WI38 (cell line): ENCODE measurements around the gene WDR83.

Source experiments
- H3K4me3 ChIP-seq: 2 replicates; pipeline ENCODE4 v1.5.1; 2011; ENCODE audit warnings: low read depth, mild to moderate bottlenecking, control low read depth, low read length
- TF ChIP-seq, protein P1 (sequence below): IDR thresholded peaks from 2 replicates; pipeline ENCODE4 v1.5.1; 2012; ENCODE audit warnings: low read depth, mild to moderate bottlenecking, control low read depth, low read length

The WDR83 gene

DNA sequence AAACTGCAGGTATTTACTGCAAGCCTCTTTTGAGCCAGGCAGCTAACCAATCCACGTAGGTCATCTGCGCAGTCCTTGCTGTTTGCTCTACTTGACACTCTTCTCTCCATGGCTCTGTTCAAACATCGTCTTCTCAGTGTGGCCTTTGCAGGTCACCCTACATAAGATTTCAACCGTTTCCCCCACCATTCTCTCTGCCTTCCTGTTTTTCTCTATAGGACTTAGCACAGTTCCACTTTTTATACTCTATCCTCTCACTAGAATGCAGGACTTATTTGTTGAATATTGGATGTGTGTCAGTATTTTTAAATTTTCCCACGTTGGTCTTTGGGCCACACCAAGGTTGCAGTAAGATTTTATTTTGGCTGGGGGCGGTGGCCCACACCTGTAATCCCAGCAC lies 31.5 kb downstream of the WDR83 start:
- H3K4me3 ChIP-seq: no peak overlapping the region
- TF ChIP-seq, protein P1, sequence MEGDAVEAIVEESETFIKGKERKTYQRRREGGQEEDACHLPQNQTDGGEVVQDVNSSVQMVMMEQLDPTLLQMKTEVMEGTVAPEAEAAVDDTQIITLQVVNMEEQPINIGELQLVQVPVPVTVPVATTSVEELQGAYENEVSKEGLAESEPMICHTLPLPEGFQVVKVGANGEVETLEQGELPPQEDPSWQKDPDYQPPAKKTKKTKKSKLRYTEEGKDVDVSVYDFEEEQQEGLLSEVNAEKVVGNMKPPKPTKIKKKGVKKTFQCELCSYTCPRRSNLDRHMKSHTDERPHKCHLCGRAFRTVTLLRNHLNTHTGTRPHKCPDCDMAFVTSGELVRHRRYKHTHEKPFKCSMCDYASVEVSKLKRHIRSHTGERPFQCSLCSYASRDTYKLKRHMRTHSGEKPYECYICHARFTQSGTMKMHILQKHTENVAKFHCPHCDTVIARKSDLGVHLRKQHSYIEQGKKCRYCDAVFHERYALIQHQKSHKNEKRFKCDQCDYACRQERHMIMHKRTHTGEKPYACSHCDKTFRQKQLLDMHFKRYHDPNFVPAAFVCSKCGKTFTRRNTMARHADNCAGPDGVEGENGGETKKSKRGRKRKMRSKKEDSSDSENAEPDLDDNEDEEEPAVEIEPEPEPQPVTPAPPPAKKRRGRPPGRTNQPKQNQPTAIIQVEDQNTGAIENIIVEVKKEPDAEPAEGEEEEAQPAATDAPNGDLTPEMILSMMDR: no peak

DNA sequence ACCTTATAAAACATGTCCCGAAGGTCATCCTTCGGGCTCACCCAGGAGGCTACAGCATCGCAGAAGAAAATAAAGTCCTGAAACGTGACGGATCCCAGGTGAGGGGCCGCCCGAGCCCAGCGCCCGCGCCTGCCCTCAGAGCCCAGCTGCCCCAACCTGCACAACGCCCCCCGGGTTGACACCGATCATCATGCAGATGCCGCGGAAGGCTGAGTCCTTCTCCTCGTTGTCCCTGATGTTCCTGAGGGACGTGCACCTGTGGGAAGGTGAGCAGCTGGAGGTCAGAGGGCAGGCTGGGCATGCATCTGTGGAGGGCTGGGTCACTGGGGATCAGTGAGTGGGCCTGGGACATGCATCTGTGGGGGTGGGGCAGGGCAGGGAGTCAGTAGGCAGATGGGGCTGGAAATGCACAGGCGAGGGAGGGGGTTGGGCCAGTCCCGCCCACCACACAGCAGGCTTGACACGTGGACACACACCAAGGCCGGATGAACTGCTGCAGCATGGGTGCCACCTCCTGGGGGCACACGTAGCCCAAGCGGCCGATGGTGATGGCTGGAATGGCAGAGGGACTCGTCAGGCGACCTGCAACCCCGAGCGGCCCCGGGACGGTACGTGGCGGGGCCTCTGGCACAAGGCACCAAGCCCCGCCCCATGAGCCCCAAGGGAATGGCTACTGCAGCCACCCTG lies 35.1 kb downstream of the WDR83 start:
- TF ChIP-seq, protein P1: no peak
- no peak overlapping the region for H3K4me3 ChIP-seq

DNA sequence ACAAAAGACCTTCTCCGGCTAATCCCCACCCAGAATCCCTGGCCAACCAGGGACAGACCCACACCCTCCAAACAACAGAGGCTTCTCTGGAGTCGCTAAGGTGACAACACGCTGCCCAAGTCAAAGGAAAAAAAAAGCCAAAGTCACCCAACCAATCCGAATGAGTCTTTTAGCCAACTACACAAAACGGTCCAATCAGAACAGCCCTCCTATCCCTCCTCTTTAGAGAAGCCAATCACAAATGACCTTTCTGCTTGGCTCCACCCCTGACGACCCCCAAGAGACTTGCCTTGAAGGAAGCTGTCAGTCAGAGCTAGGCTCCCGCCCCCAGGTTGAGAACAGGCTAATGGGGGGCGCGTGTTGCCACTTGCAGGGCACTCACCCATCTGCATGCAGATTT lies 36.4 kb downstream of the WDR83 start:
- no peak overlapping the region for H3K4me3 ChIP-seq

DNA sequence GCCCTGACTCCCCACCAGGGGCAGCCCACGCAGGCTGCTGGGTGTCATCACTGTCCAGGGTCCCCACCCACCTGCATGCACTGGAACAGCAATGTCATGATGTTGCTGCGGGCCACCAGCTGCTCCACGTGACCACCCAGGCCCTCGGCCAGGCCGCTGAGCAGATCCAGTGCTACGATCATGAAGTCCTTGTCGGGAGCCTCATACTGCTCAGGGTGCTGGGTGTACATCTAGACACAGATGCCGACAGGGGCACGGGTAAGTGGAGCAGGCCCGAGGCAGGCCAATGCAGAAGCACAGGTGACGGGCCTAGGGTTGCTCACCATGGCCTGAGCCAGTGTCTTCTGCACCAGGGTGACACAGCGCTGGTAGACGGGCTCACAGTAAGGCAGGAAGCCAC lies 38.6 kb downstream of the WDR83 start:
- no peak overlapping the region for H3K4me3 ChIP-seq
- TF ChIP-seq, protein P1: no peak

More for the DNA sequence above, 36.4 kb downstream of the WDR83 start:
- TF ChIP-seq, protein P1: no peak

DNA sequence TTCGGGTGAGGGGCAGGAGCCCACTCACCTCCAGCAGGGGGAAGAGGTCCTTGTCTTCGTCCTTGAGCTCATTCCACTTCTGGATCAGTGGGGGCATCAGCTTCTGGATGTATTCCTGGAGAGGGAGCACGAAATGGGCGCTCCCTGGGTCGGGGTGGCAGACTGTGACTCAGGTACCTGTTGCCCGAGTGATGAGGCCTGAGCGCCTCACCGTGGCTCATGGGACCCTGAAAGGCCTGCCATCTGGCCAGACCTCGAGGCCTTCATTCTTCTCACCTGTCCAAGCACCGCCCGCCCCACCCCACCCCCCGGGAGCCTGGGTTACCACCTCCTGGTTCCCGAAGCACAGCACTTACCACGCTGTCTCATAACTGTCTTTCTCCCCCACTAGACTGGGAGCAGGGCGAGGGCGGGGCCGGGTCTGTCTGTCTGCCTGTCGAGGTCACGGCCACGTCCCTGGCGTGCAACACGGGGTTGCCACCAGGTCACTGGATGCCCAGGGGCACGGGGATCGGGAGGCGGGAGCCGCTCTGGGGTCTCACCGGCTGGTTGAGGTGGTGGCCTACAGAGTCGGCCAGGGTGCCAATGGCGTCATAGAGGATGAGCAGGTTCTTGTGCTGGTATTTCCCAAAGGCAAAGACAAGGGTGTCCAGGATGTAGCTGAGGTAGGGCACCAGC lies 39.2 kb downstream of the WDR83 start:
- H3K4me3 ChIP-seq: no peak overlapping the region
- TF ChIP-seq, protein P1: no peak

DNA sequence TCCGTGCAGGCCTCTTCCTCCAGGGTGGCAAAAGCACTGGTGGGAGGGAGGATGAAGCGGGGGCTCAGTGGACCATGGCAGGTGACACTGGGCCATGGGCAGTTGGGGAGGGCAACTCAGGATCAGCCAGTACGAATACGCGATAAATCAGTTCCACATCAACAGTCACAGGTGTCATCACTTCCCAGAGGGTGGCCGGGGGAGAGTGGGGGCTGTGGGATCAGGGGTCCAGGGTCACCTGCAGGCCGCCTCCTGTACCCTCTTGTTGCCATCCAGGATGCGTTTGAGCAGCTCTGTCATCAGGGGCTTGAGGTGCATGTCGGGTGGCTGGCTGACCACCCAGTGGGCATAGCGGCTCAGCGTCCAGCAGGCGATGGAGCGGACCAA lies 39.7 kb downstream of the WDR83 start:
- TF ChIP-seq, protein P1: no peak
- H3K4me3 ChIP-seq: no peak overlapping the region

DNA sequence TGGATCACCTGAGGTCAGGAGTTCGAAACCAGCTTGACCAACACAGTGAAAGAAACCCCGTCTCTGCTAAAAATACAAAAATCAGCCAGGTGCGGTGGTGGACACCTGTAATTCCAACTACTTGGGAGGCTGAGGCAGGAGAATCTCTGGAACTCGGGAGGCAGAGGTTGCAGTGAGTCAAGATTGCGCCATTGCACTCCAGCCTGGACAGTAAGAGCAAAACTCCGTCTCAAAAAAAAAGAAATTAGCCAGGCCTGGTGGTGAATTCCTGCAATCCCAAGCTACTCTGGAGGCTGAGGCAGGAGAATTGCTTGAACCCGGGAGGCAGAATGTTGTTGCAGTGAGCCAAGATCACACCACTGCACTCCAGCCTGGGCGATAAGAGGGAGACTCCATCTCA lies 42.0 kb downstream of the WDR83 start:
- TF ChIP-seq, protein P1: no peak
- H3K4me3 ChIP-seq: no peak overlapping the region
